OCI-LY7 (cell line): ENCODE measurements around the gene RAP1A.

Source experiments
- EZH2phosphoT487 ChIP-seq: fragments of 200-600 bp; sonication (generic); IDR thresholded peaks from 2 replicates; pipeline ENCODE4 v1.6.1; 2018; ENCODE audit warnings: low read depth, borderline replicate concordance, mild to moderate bottlenecking, mixed run types, antibody characterized with exemption, low read length, moderate library complexity, mixed read lengths
- TF ChIP-seq, protein P1 (sequence below): fragments of 200-600 bp; sonication (generic); conservative IDR thresholded peaks from 2 replicates; pipeline ENCODE4 v1.5.1; 2014; ENCODE audit warnings: mild to moderate bottlenecking, antibody characterized with exemption, low read length, moderate library complexity, mixed read lengths

DNA sequence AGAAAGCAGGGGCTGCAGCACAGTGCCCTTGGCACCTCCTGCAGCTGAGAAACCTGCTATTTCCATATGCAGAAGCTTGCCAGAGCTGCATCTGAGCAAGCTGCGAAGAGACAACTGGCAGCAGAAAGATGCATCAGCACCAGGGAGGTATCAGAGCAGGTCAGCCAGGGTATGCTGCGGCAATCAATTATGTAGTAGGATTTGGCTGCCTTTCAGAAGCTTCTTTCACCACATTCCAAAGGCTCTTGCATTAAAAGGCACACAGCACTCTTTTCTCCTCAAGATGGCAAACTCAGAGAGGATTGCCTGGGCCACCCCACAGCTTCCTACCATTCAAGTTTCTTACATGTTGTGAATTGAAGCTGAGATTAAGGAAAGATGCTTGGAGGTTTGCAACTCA is 47.6 kb upstream of the RAP1A start:
- TF ChIP-seq EZH2phosphoT487: no peak
- TF ChIP-seq, protein P1, sequence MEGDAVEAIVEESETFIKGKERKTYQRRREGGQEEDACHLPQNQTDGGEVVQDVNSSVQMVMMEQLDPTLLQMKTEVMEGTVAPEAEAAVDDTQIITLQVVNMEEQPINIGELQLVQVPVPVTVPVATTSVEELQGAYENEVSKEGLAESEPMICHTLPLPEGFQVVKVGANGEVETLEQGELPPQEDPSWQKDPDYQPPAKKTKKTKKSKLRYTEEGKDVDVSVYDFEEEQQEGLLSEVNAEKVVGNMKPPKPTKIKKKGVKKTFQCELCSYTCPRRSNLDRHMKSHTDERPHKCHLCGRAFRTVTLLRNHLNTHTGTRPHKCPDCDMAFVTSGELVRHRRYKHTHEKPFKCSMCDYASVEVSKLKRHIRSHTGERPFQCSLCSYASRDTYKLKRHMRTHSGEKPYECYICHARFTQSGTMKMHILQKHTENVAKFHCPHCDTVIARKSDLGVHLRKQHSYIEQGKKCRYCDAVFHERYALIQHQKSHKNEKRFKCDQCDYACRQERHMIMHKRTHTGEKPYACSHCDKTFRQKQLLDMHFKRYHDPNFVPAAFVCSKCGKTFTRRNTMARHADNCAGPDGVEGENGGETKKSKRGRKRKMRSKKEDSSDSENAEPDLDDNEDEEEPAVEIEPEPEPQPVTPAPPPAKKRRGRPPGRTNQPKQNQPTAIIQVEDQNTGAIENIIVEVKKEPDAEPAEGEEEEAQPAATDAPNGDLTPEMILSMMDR: no peak
